Hematopoietic multipotent progenitor cell treated with erythropoietin and hydrocortisone succinate and interleukin-3 and kit ligand, for 17 days (in vitro differentiated cells): ENCODE data around the gene GPSM1.

Experiments used
- DNase-seq: peaks from one replicate; pipeline ENCODE4 v3.0.0-alpha.2; 2015; ENCODE audit warnings: low spot score

GPSM1 gene

DNA sequence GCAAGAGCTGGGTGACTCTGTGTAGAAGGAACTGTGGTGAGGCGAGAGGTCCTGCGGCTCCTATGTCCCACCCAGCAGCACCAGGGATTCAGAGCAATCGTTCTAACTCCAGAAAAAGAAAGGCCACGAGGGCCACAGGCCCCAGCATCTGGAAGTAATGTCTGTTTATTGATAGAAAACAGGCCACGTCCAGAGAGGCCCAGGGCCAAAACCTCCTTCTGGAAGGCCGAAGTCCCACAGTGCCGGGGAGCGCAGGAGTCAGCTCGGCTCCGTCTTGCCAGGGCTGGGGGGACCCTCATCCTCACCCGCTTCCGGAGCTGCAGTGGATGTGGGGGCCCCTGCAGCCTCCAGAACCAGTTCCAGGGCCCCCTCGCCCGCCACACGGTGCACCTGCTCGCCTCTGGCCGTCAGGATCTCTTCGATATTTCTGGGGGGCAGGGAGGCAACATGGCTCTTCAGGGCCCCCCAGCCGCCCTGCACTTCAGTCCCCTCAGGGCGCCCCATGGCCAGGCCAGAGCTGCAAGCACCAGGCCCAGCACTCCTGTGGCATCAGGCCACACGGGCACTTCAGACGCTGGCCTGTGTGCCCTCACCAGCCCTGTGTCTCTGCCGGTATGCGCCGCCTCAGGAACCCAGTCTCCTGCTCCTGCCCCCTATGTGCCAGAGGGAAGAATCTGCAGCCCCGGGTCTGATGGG lies 34.6 kb downstream of the GPSM1 start:
- no peak for DNase-seq

DNA sequence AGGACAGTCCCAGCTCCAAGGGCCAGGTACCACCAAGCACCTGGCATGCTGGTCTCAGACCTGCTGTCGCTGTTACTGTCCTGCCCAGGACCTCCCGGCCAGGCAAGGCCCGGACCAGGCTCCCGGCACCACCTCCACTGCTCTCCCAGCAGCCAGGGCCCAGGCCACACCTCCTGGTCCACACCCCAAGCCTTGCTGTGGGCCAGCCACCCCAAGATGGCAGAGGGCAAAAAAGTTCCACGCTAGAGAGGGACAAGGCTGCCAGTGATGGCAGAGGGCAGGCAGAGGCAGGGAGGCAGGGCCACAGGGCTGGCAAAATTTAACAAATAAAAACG lies 35.1 kb downstream of the GPSM1 start:
- no peak for DNase-seq

DNA sequence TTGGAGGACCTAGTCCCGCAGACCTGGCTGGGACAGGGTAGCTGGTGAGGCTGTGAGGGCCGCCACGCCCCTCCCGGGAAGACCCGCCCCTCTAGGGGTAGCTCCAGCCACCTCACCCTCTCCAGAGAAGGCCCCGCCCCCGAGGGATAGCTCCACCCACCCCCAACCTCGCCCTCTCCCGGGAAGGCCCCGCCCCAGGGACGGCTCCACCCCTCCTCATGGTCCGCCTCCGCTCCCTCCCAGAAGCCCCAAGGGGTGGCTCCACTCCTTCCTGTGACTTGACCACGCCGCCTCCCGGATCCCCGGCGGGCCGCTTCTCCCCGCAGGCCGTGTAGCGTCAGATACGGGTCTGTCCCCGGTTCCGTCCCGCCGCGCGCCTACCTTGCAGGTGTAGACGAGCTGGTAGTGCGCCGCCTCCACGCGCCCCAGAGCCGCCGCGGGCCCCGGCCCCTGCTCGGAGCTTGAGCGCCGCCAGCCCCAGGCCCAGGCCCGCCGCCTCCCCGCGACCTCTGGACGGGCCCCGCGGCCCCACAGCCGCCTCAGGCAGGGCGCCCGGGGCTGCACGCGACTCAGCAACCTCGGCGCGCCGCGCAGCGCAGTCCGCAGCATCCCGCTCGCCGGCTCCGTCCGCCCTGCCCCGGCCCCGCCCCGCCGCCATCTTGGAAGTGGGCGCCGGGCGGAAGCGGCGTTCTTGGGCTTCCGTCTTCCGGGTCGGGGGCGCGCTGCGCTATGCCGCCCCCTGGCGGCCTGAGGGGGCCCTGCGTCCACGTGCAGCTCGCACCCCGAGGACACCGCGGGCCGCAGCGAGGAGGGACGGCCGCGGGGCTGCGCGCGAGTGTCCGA lies 36.0 kb downstream of the GPSM1 start, which contains the start of gene DNLZ:
DNLZ (minus strand) TSS at position 639 of the 843 bp plus-strand sequence; CDS start at position 609, 30 bp downstream.
- peak; percentile 95 for DNase-seq

DNA sequence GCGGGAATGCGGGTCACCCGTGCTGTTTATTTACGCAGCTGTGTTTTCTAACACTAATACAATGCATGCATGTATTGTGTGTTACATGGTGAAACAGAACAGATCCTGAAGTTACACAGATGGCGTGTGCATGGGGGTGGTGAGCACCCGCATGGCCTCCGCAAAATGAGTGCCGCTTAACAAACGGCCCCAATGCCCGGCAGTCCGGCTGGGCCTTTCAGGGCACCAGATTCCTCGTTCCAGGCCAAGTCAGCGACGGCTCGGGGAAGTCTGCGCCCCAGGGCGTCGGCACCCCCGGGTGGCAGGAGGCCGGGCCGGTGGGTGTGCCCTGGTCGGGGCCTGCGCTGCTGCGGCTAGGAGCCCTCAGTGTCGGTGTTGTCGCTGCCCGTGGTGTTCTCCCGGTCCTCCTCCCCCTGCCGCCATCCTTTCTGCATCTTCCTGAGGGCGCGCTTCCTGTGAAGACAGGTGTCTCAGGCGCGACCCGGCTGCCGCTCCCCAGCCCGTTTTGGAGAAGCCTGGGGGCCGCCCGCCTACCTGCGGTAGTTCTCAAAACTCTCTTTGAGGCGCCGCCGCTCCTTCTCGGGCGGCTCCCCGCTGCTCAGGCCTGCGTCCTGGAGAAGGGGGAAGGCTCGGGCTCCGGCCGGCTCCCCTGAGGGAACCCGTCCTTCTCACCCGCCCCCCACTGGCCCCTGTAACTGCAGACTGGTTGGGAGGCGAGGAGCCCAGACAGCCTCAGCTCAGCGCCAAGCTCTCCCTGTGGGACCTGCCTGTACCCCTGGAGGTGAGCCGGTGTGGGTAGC lies 36.8 kb downstream of the GPSM1 start:
- DNase-seq, result no peak

GRCh38 chr9:136364942-136365774 lies 37.8 kb downstream of the GPSM1 start:
- DNase-seq, result no peak

- DNase-seq, result no peak
These were observed 38.5 kb downstream of the GPSM1 start for GRCh38 chr9:136365775-136366222.

DNA sequence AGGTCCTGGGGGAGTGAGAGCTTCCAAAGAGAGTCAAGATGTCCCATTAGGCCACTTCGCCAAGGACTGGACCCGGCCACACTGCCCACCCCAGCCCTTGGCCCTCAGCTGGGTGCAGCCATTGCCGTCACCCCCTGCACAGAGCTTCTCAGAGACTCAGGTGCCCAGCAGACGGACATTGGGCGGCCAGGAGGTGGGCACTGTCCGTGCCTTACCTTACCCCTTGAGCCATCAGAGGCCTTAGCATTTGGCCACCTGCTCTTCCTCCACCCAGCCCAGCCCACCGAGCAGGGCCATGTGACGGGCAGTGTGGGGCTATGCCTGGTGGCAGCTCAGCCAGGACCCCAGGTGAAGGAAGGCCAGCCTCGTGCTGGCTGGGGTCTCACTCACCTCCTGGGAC lies 39.5 kb downstream of the GPSM1 start:
- no peak for DNase-seq

- DNase-seq, result no peak
These were observed 40.2 kb downstream of the GPSM1 start for GRCh38 chr9:136367296-136368145.

DNA sequence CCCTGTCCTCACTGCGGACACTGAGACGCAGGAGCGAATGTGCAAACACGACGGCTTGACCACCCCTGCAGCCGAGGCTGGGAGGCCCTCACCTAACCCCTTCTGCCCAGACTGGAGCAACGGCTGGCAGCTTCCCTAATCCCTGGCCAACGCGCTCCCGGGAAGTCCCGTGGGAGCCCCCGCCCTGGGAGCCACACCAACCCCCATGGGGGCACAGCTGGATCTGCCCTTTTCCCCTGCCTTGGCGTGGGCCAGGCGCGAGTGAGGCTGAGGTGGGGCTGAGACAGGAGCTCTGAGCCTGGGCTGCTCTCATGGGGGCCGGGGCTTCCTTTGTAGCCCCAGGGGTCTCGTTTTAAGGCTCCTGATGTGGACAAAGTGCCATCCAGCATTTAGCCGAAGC lies 40.9 kb downstream of the GPSM1 start:
- no peak for DNase-seq

- no peak for DNase-seq
These were observed 42.7 kb downstream of the GPSM1 start for GRCh38 chr9:136370037-136370436.

DNA sequence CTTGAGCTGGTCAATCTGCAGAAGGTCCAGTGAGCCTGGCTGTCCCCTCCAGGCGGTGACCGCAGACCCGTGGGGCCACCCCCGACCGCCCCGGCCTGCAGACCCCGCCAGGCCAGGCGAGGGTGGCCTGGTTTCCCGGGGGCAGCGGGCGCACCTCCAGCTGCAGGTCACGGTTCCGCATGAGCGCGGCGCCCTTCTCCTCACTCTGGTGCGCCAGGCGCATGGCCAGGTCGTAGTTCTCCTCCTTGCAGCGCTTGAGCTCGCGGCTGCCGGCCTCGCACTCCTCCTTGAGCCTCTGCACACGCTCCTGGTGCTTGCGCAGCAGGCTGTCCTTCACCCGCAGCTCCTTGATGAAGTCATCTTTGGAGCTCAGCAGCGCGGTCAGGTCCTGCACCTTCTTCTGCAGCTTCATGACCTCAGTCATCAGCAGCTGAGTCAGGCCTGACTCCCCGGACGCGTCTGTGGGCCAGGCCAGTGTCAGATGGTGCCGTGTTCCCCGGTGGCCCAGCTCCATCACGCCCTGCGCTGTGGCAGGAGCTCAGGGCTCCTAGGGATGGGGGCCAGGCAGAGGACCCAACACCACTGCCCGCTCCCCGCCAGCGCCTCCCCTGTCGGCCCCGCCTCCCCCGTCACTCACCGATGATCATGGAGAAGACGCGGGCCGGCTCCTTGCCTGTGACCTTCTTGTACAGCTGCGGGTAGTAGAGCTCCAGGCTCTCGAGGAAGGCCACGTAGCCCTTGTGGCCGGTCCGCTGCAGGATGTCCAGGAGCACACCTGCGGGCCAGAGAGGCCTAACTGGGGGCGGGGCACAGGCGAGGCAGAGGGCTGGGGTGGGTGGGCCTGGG lies 43.6 kb downstream of the GPSM1 start:
- no peak for DNase-seq

DNA sequence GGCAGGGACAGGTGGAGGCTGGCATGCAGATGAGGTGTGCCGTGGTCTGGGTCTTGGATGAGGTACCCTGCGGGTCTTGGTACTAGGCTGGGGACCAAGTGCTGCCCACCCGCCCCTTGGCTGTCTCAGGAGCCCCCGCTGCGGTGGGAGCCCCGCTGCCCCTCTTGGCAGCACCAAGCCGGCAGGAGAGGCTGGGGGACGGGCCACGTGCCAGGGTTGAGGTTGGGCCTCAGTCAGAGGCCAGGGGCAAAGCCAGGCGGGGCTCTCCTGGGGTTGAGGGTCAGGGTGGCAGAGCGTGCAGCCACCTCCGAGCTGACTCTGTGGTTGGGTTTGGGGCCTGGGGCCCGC lies 44.2 kb downstream of the GPSM1 start:
- DNase-seq, result no peak

DNA sequence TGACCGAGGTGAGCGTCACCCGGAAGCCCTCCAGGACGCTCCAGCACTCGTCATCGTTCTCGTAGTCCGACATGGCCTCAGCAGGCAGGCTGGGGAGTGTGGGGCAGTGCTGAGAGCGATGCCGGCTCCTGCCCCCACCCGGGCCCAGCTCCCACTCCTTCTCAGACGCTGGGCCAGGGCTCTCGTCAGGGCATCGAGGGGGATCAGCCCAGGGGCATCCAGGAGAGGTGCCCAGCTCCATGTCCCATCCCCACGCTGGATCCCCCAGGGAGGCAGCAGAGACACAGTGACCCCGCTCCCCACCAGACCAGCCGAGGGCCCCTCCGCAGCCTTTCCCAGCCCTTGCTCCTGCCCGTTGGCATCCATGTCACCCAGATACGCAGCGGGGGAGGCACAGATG lies 44.7 kb downstream of the GPSM1 start:
- DNase-seq, result no peak

- no peak for DNase-seq
These were observed 45.4 kb downstream of the GPSM1 start for GRCh38 chr9:136372561-136373299.

GRCh38 chr9:136373300-136374182 lies 46.2 kb downstream of the GPSM1 start, which contains the start of gene CARD9:
CARD9 (minus strand) TSS chr9:136373669; CDS start chr9:136372078, 1,591 bp downstream.
- DNase-seq, result no peak

DNA sequence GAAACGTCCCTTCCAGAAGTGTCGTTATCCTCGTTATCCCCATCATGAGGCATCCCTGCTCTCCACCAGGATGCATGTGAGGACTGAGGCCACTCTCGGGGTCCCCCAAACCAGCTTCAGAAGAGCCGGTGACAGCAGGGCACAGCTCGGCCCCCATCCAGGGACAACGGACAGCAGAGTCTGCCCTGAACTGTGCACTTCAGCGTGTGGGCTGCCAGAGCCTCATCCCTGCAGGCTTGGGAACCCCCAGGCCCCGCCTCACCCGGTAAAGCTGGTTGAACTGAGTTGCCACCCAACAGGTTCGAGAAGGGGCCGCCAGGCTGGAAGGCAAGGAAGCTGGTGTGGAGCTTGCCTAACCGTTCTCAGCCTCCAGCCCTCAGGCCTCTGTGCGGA lies 46.8 kb downstream of the GPSM1 start:
- DNase-seq, result no peak

- DNase-seq, result no peak
These were observed 47.8 kb downstream of the GPSM1 start for GRCh38 chr9:136375096-136375495.

- no peak for DNase-seq
These were observed 49.1 kb downstream of the GPSM1 start for GRCh38 chr9:136376457-136376856.
